T-helper 17 cell (primary cell): ENCODE results near the gene PKDCC. TPM values are rescaled to one million over a fixed set of nuclear protein-coding genes. Genes with fewer than 3 reads are reported as not detected.

Experiments
- ATAC-seq: fragments of 150-1000 bp; cut with Tn5 transposase; 2 replicates; pipeline ENCODE4 v1.10.0; 2021; ENCODE audit warnings: mild to moderate bottlenecking, moderate library complexity
- DNase-seq, 3 donors: peaks; one replicate each; pipeline versions ENCODE4 v3.0.0 to v3.0.0-alpha.2; 2020 to 2021
- H3K9me3 ChIP-seq: one replicate; pipeline ENCODE4 v1.7.0; 2013; ENCODE audit warnings: low read length, mild to moderate bottlenecking; ENCODE audit not compliant: control insufficient read depth, poor library complexity, severe bottlenecking
- H3K27ac Mint-ChIP-seq: one replicate; pipeline ENCODE4 v1.8.0; 2022; ENCODE audit warnings: mild to moderate bottlenecking, moderate library complexity, mixed read lengths
- H3K27me3 Mint-ChIP-seq: one replicate; pipeline ENCODE4 v1.8.0; 2022; ENCODE audit warnings: mixed read lengths
- H3K36me3 Mint-ChIP-seq: one replicate; pipeline ENCODE4 v1.8.0; 2022; ENCODE audit warnings: low read depth, mixed read lengths
- H3K4me1 Mint-ChIP-seq: one replicate; pipeline ENCODE4 v1.8.0; 2022; ENCODE audit warnings: mild to moderate bottlenecking, mixed read lengths
- H3K4me3 Mint-ChIP-seq: one replicate; pipeline ENCODE4 v1.8.0; 2022; ENCODE audit warnings: mild to moderate bottlenecking, moderate library complexity, mixed read lengths
- total RNA-seq, 4 donors: library from RNA in 2 of 4; stranded (reverse) in 2 of 4; gene quantifications; one replicate each; pipeline ENCODE4 v1.2.3 and lab custom pipeline; 2022 to 2026

Gene PKDCC
- total RNA-seq, 2 donors from 2014 or later: 0.87 to 1.2 TPM

- no peak overlapping the region for H3K27ac Mint-ChIP-seq
- no peak for ATAC-seq
- no peaks in the 10 kb centered on the region for H3K36me3 Mint-ChIP-seq
Measured at GRCh38 chr2:42035241-42035640, 12.6 kb upstream of the PKDCC start.

GRCh38 chr2:42036413-42036812, 11.4 kb upstream of the PKDCC start:
- no peaks in the 10 kb centered on the region for H3K9me3 ChIP-seq
- Mint-ChIP-seq H3K27me3 (peaks cover 10% of the 10 kb centered on the region), H3K4me3 (no peak overlapping the region), H3K36me3 (no peaks in the 10 kb centered on the region), H3K4me1 (peaks cover 8% of the 10 kb centered on the region), H3K27ac (no peak overlapping the region)
- no peak for DNase-seq
- no peak for ATAC-seq

More at GRCh38 chr2:42035241-42035640, 12.6 kb upstream of the PKDCC start:
- H3K4me3 Mint-ChIP-seq: no peak overlapping the region
- H3K9me3 ChIP-seq: no peaks in the 10 kb centered on the region
- peaks cover 20% of the 10 kb centered on the region for H3K27me3 Mint-ChIP-seq
- DNase-seq: no peak
- H3K4me1 Mint-ChIP-seq: peaks cover 10% of the 10 kb centered on the region

GRCh38 chr2:42036940-42037339, 10.9 kb upstream of the PKDCC start:
- H3K36me3 Mint-ChIP-seq: no peaks in the 10 kb centered on the region
- H3K4me3 Mint-ChIP-seq: no peak overlapping the region
- no peak overlapping the region for H3K27ac Mint-ChIP-seq
- no peak for DNase-seq
- peaks cover 3% of the 10 kb centered on the region for H3K4me1 Mint-ChIP-seq
- H3K27me3 Mint-ChIP-seq: peaks cover 9% of the 10 kb centered on the region
- no peaks in the 10 kb centered on the region for H3K9me3 ChIP-seq
- ATAC-seq: no peak

- H3K9me3 ChIP-seq: no peaks in the 10 kb centered on the region
- Mint-ChIP-seq H3K27me3 (peaks cover 36% of the 10 kb centered on the region), H3K27ac (no peak overlapping the region), H3K36me3 (peaks cover 4% of the 10 kb centered on the region), H3K4me3 (no peak overlapping the region), H3K4me1 (peaks cover 3% of the 10 kb centered on the region)
- ATAC-seq: no peak
- DNase-seq: no peak
Measured at GRCh38 chr2:42040643-42041278, 7.1 kb upstream of the PKDCC start.

- Mint-ChIP-seq H3K36me3 (peaks cover 4% of the 10 kb centered on the region), H3K27me3 (peaks cover 36% of the 10 kb centered on the region), H3K4me3 (no peak overlapping the region), H3K4me1 (no peaks in the 10 kb centered on the region), H3K27ac (no peak overlapping the region)
- no peaks in the 10 kb centered on the region for H3K9me3 ChIP-seq
- no peak for DNase-seq
- ATAC-seq: no peak
Measured at GRCh38 chr2:42041377-42042127, 6.3 kb upstream of the PKDCC start.

GRCh38 chr2:42042631-42043355, 5.0 kb upstream of the PKDCC start:
- no peak for ATAC-seq
- Mint-ChIP-seq H3K27ac (no peak overlapping the region), H3K27me3 (peaks cover 36% of the 10 kb centered on the region), H3K36me3 (peaks cover 4% of the 10 kb centered on the region), H3K4me1 (peaks cover 5% of the 10 kb centered on the region), H3K4me3 (no peak overlapping the region)
- H3K9me3 ChIP-seq: no peaks in the 10 kb centered on the region
- no peak for DNase-seq

GRCh38 chr2:42043789-42044394, 3.9 kb upstream of the PKDCC start:
- DNase-seq: no peak
- ATAC-seq: no peak
- Mint-ChIP-seq H3K4me1 (peaks cover 5% of the 10 kb centered on the region), H3K27ac (no peak overlapping the region), H3K4me3 (peak overlapping the region; percentile 51), H3K27me3 (peaks cover 39% of the 10 kb centered on the region), H3K36me3 (peaks cover 4% of the 10 kb centered on the region)
- no peaks in the 10 kb centered on the region for H3K9me3 ChIP-seq

- Mint-ChIP-seq H3K4me1 (peaks cover 8% of the 10 kb centered on the region), H3K27ac (no peak overlapping the region), H3K36me3 (peaks cover 4% of the 10 kb centered on the region), H3K27me3 (peaks cover 47% of the 10 kb centered on the region), H3K4me3 (peak overlapping the region; percentile 2)
- no peaks in the 10 kb centered on the region for H3K9me3 ChIP-seq
- ATAC-seq (no peak), DNase-seq (no peak)
Measured at GRCh38 chr2:42044939-42045338, 2.9 kb upstream of the PKDCC start.

- peaks cover 4% of the 10 kb centered on the region for H3K36me3 Mint-ChIP-seq
- peaks cover 8% of the 10 kb centered on the region for H3K4me1 Mint-ChIP-seq
- H3K4me3 Mint-ChIP-seq: no peak overlapping the region
- DNase-seq (no peak), ATAC-seq (no peak)
- no peak overlapping the region for H3K27ac Mint-ChIP-seq
- H3K27me3 Mint-ChIP-seq: peaks cover 51% of the 10 kb centered on the region
- H3K9me3 ChIP-seq: no peaks in the 10 kb centered on the region
Measured at GRCh38 chr2:42045352-42045751, 2.5 kb upstream of the PKDCC start.

GRCh38 chr2:42045848-42046748, 1.7 kb upstream of the PKDCC start:
- no peak overlapping the region for H3K27ac Mint-ChIP-seq
- ATAC-seq (no peak), DNase-seq (no peak)
- H3K36me3 Mint-ChIP-seq: peaks cover 4% of the 10 kb centered on the region
- H3K27me3 Mint-ChIP-seq: peaks cover 55% of the 10 kb centered on the region
- H3K4me3 Mint-ChIP-seq: peak overlapping the region; percentile 79
- H3K4me1 Mint-ChIP-seq: peaks cover 9% of the 10 kb centered on the region
- H3K9me3 ChIP-seq: no peaks in the 10 kb centered on the region

GRCh38 chr2:42046819-42047487, 868 bp upstream of the PKDCC start:
- DNase-seq (no peak), ATAC-seq (peak; percentile 47)
- no peak overlapping the region for H3K27ac Mint-ChIP-seq
- H3K27me3 Mint-ChIP-seq: peaks cover 54% of the 10 kb centered on the region
- peak overlapping the region; percentile 79 for H3K4me3 Mint-ChIP-seq
- H3K4me1 Mint-ChIP-seq: peaks cover 9% of the 10 kb centered on the region
- H3K36me3 Mint-ChIP-seq: peaks cover 4% of the 10 kb centered on the region
- H3K9me3 ChIP-seq: no peaks in the 10 kb centered on the region
